ENCODE measurements around the gene SRGAP2B.
A peak's percentile ranks its signal among the peaks of the same experiment; 100 is the strongest.
"Not testable (repeated sequence)": the region's sequence is repeated elsewhere in the genome, so short reads cannot be mapped to it uniquely, and the experiment has no call there.

The SRGAP2B gene

DNA sequence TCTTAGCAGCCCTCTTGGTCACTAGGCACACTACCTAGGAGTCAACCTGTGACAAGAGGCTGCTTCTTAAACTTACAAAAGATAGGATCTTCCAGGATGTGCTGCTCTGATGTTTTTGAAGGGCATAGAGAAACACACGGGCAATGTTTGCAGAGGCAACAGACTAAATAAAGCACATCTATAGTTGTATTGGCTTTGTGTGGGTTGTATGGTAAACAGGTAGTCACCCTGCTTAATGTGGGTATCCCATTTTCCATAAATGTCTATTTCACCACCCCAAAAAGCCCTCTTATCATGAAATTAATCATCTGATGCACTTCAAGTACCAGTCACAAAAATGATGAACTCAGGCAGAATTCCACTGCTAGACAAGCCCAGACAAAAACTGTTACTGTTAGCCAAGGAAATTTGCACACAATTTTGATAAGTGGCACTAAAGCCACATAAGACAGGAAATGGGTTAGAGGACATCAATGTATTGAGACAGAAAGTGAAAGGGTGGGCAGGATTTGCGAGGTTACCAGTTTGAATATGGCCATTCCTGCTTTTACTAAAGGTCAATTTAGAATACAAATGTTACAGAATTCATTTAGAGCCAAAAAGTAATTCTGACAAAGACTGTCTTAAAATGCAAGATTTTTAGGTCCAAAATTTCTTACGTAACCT is 205.5 kb downstream of the SRGAP2B start:
- not testable (repeated sequence) for DNase-seq

- DNase-seq: peak; percentile 2
Measured at GRCh38 chr1:144883022-144883421, 212.1 kb downstream of the SRGAP2B start.

DNA sequence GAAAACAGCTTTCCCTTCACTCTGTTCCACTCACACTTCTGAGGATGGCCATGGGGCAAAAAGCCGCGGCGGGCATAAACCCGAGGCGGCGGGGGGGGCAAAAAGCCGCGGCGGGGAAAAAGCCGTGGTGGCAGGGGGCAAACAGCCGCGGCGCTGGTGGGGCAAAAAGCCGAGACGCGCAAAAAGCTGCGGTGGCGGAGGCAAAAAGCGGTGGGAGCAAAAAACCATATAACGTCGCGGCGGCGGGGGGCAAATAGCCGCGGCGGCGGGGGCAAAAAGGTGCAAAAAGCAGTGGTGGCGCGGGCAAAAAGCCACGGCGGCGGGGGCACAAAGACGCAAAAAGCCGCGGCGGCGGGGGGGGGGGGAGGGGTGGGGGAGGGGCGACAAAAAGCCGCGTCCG is 212.8 kb downstream of the SRGAP2B start:
- DNase-seq: not testable (repeated sequence)

DNA sequence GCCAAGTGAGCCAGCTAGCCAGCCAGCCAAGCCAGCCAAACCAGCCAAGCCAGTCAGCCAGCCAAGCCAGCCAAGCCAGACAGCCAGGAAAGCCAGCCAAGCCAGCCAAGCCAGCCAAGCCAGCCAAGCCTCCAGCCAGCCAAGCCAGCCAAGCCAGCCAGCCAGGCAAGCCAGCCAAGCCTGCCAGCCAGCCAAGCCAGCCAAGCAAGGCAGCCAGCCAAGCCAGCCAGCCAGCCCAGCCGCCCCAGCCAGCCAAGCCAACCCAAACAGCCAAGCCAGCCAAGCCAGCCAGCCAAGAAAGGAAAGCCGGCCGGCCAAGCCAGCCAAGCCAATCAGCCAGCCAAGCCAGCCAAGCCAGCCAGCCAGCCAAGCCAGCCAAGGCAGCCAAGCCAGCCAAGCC is 236.5 kb downstream of the SRGAP2B start:
- DNase-seq: not testable (repeated sequence)
